Suprapubic skin (tissue), 4 donors: ENCODE measurements around the gene CORO1C. TPM values are rescaled to one million over a fixed set of nuclear protein-coding genes. Genes with fewer than 3 reads are reported as not detected.

Experiments
- DNase-seq, 2 donors: peaks; one replicate each; pipeline ENCODE4 v3.0.0-alpha.2; 2019; ENCODE audit warnings: low spot score in 2 of 2
- H3K27ac ChIP-seq: fragments of 200-600 bp; sonication (generic); one replicate; pipeline ENCODE4 v1.5.1; 2019
- H3K27me3 ChIP-seq: fragments of 200-600 bp; sonication (generic); one replicate; pipeline ENCODE4 v1.5.1; 2019
- H3K36me3 ChIP-seq: fragments of 200-600 bp; sonication (generic); one replicate; pipeline ENCODE4 v1.5.1; 2019
- H3K4me1 ChIP-seq: fragments of 200-600 bp; sonication (generic); one replicate; pipeline ENCODE4 v1.5.1; 2019
- H3K4me3 ChIP-seq: fragments of 200-600 bp; sonication (generic); one replicate; pipeline ENCODE4 v1.5.1; 2019; ENCODE audit warnings: mild to moderate bottlenecking
- H3K9me3 ChIP-seq: fragments of 200-600 bp; sonication (generic); one replicate; pipeline ENCODE4 v1.5.1; 2019
- EP300 ChIP-seq: sonication (generic); formaldehyde crosslinking; IDR thresholded peaks from one replicate; pipeline ENCODE4 v1.6.1; 2017; ENCODE audit warnings: antibody characterized with exemption
- POLR2A ChIP-seq, 2 donors: fragments of 450-650 bp; IDR thresholded peaks; one replicate each; pipeline ENCODE4 v1.6.1; 2017; ENCODE audit warnings: antibody characterized with exemption in 2 of 2, mild to moderate bottlenecking in 2 of 2, moderate library complexity in 2 of 2
- POLR2AphosphoS5 ChIP-seq, 3 donors: sonication (generic); formaldehyde crosslinking; IDR thresholded peaks; one replicate each; pipeline ENCODE4 v1.6.1; 2017; ENCODE audit warnings: antibody characterized with exemption in 3 of 3
- WGBS: methylation state at CpG from one replicate; pipeline ENCODE4 v1.1.5; 2018; 5-methylcytosine and 5-hydroxymethylcytosine counted together
- total RNA-seq, 4 donors: library from RNA; depleted of rRNA; stranded (reverse); fragments of >200 nt; gene quantifications; one replicate each; pipeline ENCODE4 v1.1.0, GENCODE V29; 2016
- TF ChIP-seq, protein P1 (sequence below), 2 donors: fragments of 200-600 bp in 1 of 2; fragments of 450-650 bp in 1 of 2; sonication (generic) in 1 of 2; IDR thresholded peaks; one replicate each; pipeline ENCODE4 v1.5.1; 2016 to 2019; ENCODE audit warnings: antibody characterized with exemption in 2 of 2, mild to moderate bottlenecking in 1 of 2, moderate library complexity in 1 of 2

CORO1C gene
- total RNA-seq, 4 donors from 2014 or later = 117 to 175 (median 142) TPM

DNA sequence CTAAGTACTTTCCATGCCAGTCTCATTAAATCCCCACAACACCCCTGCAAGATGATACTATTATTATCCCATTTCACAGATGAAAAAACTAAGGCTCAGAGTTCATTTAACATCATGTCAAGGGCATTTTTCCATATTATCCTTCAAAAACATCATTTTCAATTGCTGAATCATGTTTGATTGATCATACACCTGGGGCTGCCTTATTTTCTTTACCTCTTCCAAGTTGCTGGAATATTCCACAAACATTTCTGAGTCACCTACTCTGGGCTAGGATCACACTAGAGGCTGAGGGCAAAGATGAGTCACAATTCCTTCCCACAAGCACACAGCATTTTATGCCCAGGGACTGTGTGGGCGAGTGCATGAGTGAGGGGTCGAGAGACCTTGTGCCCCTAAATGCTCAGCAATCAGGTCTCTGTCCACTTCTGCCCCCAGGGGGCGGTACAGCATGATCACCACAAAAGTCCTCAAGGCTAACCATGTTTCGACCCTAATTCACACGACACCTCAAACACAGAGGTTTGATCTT lies 119.4 kb downstream of the CORO1C start:
- Histone ChIP-seq H3K27me3 (no peaks in the 10 kb centered on the region), H3K9me3 (no peaks in the 10 kb centered on the region), H3K27ac (no peak overlapping the region), H3K36me3 (no peaks in the 10 kb centered on the region), H3K4me3 (no peak overlapping the region), H3K4me1 (peaks cover 7% of the 10 kb centered on the region)
- DNase-seq = no peak
- TF ChIP-seq EP300 = no peak
- TF ChIP-seq, protein P1, sequence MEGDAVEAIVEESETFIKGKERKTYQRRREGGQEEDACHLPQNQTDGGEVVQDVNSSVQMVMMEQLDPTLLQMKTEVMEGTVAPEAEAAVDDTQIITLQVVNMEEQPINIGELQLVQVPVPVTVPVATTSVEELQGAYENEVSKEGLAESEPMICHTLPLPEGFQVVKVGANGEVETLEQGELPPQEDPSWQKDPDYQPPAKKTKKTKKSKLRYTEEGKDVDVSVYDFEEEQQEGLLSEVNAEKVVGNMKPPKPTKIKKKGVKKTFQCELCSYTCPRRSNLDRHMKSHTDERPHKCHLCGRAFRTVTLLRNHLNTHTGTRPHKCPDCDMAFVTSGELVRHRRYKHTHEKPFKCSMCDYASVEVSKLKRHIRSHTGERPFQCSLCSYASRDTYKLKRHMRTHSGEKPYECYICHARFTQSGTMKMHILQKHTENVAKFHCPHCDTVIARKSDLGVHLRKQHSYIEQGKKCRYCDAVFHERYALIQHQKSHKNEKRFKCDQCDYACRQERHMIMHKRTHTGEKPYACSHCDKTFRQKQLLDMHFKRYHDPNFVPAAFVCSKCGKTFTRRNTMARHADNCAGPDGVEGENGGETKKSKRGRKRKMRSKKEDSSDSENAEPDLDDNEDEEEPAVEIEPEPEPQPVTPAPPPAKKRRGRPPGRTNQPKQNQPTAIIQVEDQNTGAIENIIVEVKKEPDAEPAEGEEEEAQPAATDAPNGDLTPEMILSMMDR (IDR thresholded peaks at IDR 0.05) = peak in 1 of 2 donors; percentile 22
- WGBS = 40% methylated on average over 2 of the region's 5 CpGs

DNA sequence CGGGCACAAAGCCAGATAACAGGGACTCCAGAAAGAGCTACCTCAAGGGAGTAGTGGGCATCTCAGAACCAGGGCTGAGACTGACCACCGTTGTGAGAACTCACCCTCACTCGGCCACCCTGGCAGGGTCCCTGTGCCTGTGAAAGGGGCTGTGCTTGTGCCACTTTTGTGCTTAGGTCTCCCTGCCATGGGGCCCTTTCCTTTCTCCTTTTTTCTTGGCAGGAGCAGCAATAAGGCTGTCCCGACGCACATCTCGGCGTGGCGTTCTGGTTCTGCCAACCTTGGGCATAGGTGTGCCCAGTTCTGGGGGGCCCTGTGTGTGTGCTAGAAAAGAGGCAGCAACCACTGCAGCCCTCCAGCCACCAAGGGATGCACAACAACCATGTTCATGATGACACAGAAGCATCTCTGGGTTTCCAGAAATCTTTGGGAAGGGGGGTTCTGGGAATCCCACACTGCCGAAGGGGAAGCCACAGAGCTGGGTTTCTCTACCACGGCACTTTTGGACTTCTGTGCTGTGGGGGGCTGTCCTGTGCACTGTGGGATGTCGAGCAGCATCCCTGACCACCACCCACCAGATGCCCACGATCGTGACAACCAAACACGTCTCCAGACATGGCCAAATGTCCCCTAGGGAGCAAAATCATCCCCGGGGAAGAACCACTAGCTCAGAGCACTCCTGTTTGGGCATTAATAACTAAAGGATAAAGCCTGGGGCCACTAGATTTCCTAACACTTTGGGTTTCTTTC lies 120.3 kb downstream of the CORO1C start:
- H3K27ac ChIP-seq = no peak overlapping the region

DNA sequence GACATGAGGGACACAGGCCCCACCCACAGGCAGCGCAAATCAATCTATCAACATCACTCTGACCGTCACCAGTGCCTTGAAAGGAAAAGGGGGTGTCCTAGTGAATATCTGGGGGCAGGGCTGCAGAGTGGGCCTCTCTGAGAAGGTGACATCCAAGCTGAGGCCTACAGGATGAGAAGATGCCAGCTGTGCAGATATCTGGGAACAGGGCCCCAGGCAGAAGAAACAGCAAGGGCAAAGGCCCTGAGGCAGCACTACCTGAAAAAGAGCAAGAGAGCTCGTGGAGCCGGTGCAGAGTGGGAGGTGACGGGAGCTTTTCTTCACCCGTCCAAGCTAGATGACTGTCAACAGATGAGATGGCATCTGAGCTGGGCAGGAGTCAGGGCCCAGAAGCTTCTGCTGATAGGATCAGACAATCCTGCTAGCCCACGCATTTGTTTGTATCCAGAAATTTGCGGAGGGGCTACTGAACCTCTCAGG lies 120.9 kb downstream of the CORO1C start:
- Histone ChIP-seq H3K4me3 (no peak overlapping the region), H3K4me1 (peaks cover 7% of the 10 kb centered on the region), H3K27me3 (no peaks in the 10 kb centered on the region), H3K9me3 (no peaks in the 10 kb centered on the region), H3K27ac (no peak overlapping the region), H3K36me3 (no peaks in the 10 kb centered on the region)
- 83% methylated on average over 8 of the region's 8 CpGs for WGBS
- no peak for DNase-seq
- TF ChIP-seq POLR2A (IDR thresholded peaks at IDR 0.05) (no peak), POLR2AphosphoS5 (IDR thresholded peaks at IDR 0.05) (no peak)

More for the DNA sequence above, 120.3 kb downstream of the CORO1C start:
- WGBS = 71% methylated on average over 13 of the region's 15 CpGs
- no peaks in the 10 kb centered on the region for H3K9me3 ChIP-seq
- TF ChIP-seq EP300 = no peak
- TF ChIP-seq, protein P1 (IDR thresholded peaks at IDR 0.05) = no peak
- no peak for DNase-seq
- no peak overlapping the region for H3K4me3 ChIP-seq
- H3K27me3 ChIP-seq = no peaks in the 10 kb centered on the region
- H3K4me1 ChIP-seq = peaks cover 7% of the 10 kb centered on the region
- no peaks in the 10 kb centered on the region for H3K36me3 ChIP-seq

DNA sequence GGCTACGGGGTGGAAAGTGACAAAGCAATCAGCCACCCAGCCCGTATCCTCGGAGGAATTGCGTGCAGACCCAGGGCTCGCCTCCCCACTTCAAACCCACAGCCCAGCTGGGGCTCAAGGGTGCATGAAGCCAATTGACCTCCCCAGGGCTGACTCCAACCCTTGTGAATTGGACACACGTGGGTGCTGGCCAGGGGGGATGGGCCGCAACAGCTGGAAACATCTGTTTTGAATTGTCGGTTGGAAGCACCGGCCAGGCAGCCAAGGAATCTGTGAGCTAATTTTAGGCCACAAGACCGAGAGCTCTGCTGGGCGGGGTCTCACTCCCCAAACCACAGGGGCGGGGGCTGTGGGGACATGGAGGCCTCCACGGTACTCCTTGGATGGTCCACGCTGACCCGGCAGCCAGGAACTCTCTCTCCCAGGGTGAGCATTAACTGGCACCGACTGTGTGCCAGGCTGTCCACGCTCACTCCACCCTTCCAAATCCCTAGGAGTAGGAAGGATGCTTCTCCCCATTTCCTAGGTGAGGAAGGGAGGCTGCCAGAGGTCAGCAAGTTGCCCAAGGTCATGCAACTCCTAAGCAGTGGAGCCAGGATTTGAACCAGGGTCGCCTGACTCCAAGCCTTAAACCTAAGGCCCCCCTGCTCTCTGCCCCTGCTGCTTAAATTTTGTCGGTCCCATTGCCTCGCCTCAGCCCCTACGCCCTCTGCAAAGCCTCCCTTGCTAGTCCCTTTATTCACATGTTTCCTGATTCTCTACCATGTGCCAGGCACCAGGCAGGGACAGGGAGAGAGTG lies 121.6 kb downstream of the CORO1C start:
- TF ChIP-seq, protein P1 (IDR thresholded peaks at IDR 0.05) = no peak
- peak in 2 of 3 donors; percentile 21 to 47 for TF ChIP-seq POLR2AphosphoS5 (IDR thresholded peaks at IDR 0.05)
- no peak for TF ChIP-seq EP300
- no peak for TF ChIP-seq POLR2A (IDR thresholded peaks at IDR 0.05)
- H3K9me3 ChIP-seq = no peaks in the 10 kb centered on the region
- no peak overlapping the region for H3K27ac ChIP-seq
- no peaks in the 10 kb centered on the region for H3K36me3 ChIP-seq
- WGBS = 50% methylated on average over 21 of the region's 21 CpGs
- no peak overlapping the region for H3K4me3 ChIP-seq
- DNase-seq = peak; percentile 88 to 93
- H3K27me3 ChIP-seq = no peaks in the 10 kb centered on the region
- peaks cover 7% of the 10 kb centered on the region for H3K4me1 ChIP-seq

DNA sequence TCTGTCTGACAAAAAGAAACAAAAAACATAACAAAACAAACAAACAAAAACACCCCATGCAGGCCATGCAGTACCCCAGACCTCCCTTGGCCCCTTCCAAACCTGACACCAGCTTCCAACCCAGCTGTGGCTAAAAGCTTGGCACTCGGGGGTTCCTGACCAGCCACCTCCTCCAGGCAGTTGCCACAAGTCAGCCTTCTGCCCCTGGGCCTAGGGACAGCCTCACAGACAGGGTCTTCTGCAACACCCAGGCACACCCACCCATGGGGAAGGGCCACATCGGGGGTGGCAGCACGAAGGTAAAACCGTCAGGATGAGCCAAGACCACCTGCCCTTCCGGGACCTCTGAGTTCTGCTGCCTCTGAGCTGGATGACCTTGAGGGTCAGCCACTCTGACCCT lies 122.7 kb downstream of the CORO1C start:
- TF ChIP-seq POLR2A (IDR thresholded peaks at IDR 0.05) (no peak), EP300 (no peak), POLR2AphosphoS5 (IDR thresholded peaks at IDR 0.05) (no peak)
- TF ChIP-seq, protein P1 (IDR thresholded peaks at IDR 0.05) = no peak
- Histone ChIP-seq H3K4me1 (peaks cover 7% of the 10 kb centered on the region), H3K36me3 (no peaks in the 10 kb centered on the region), H3K4me3 (no peak overlapping the region), H3K27me3 (no peaks in the 10 kb centered on the region), H3K9me3 (no peaks in the 10 kb centered on the region), H3K27ac (no peak overlapping the region)
- DNase-seq = no peak
- WGBS = 82% methylated on average over 5 of the region's 5 CpGs
